ENCODE results near the gene SEPTIN2. TPM values are rescaled to one million over a fixed set of nuclear protein-coding genes. Genes with fewer than 3 reads are reported as not detected.
"Not testable (repeated sequence)": the region's sequence is repeated elsewhere in the genome, so short reads cannot be mapped to it uniquely, and the experiment has no call there.

The SEPTIN2 gene
- total and polyA plus RNA-seq, 2 experiments from 2014 or later = 315 to 373 TPM

DNA sequence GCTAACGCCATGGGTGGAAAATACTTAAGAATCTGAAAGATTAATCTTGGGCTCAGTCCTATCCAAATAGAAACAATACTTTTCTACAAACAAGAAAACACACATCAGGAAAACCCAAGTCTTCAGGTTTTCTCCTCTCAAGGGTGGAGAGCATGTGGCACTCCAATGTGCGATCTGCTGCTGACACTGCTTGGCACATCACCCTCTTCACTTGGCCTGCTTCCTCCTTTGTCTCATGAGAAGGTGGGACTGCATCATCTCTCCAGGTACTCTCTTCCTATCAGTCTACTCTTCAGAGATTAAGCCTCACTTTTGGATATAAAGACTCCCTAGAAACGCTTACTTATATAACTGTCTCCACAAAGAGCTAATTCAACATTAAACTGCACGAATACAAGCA is 26.7 kb upstream of the SEPTIN2 start:
- H3K79me2 ChIP-seq = peaks cover 100% of the 10 kb centered on the region
- H3K4me1 ChIP-seq (ENCODE audit: insufficient read depth) = no peaks in the 10 kb centered on the region
- WGBS (ENCODE audit: low lambda C conversion rate, missing lambda C conversion rate) = 96% methylated on average over 4 of the region's 4 CpGs
- DNase-seq (ENCODE audit: low spot score) = no peak
- no peak overlapping the region for H2AFZ ChIP-seq
- H4K20me1 ChIP-seq (ENCODE audit: insufficient read depth, poor library complexity, severe bottlenecking) = peaks cover 63% of the 10 kb centered on the region
- no peaks in the 10 kb centered on the region for H3K27me3 ChIP-seq
- no peaks in the 10 kb centered on the region for H3K9me2 ChIP-seq (replicated peaks; ENCODE audit: insufficient read depth)
- no peak overlapping the region for H3K4me2 ChIP-seq
- no peak for TF ChIP-seq EZH2 (IDR thresholded peaks at IDR 0.05; ENCODE audit: borderline replicate concordance)
- TF ChIP-seq, protein P1, sequence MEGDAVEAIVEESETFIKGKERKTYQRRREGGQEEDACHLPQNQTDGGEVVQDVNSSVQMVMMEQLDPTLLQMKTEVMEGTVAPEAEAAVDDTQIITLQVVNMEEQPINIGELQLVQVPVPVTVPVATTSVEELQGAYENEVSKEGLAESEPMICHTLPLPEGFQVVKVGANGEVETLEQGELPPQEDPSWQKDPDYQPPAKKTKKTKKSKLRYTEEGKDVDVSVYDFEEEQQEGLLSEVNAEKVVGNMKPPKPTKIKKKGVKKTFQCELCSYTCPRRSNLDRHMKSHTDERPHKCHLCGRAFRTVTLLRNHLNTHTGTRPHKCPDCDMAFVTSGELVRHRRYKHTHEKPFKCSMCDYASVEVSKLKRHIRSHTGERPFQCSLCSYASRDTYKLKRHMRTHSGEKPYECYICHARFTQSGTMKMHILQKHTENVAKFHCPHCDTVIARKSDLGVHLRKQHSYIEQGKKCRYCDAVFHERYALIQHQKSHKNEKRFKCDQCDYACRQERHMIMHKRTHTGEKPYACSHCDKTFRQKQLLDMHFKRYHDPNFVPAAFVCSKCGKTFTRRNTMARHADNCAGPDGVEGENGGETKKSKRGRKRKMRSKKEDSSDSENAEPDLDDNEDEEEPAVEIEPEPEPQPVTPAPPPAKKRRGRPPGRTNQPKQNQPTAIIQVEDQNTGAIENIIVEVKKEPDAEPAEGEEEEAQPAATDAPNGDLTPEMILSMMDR (IDR thresholded peaks at IDR 0.05; ENCODE audit: poor library complexity) = no peak
- no peak for TF ChIP-seq EZH2phosphoT487 (IDR thresholded peaks at IDR 0.05; ENCODE audit: low read depth, severe bottlenecking, unreplicated experiment)
- no peak overlapping the region for H3K27ac ChIP-seq
- H3K4me3 ChIP-seq = no peak overlapping the region
- no peaks in the 10 kb centered on the region for H3K9me3 ChIP-seq (ENCODE audit: low read depth)
- H3K36me3 ChIP-seq (replicated peaks; ENCODE audit: insufficient read depth, low read depth) = no peaks in the 10 kb centered on the region

DNA sequence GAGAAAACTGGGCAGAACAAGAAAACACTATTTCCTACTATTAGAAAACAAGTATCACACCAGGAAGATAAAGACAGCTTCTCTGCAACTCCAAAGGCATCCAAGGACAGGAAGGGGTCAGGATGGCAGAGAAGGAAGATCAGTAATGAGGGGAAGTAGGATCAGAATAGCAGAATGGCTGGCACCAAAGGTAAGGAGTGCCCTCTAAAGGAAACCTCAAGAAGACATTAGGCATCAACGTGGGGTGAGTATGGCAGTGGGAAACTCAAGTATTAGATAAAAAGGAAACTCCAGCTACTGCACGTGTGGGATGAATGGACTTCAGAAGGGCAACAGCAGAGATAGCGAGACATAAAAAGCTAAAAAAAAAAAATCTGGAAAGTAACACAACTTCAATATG is 26.1 kb upstream of the SEPTIN2 start:
- H3K9me3 ChIP-seq (ENCODE audit: low read depth) = no peaks in the 10 kb centered on the region
- H3K9me2 ChIP-seq (replicated peaks; ENCODE audit: insufficient read depth) = no peaks in the 10 kb centered on the region
- H3K4me1 ChIP-seq (ENCODE audit: insufficient read depth) = no peaks in the 10 kb centered on the region
- peaks cover 100% of the 10 kb centered on the region for H3K79me2 ChIP-seq
- DNase-seq (ENCODE audit: low spot score) = no peak
- no peaks in the 10 kb centered on the region for H3K36me3 ChIP-seq (replicated peaks; ENCODE audit: insufficient read depth, low read depth)
- no peak overlapping the region for H3K4me3 ChIP-seq
- no peak overlapping the region for H2AFZ ChIP-seq
- WGBS (ENCODE audit: low lambda C conversion rate, missing lambda C conversion rate) = 71% methylated on average over 3 of the region's 3 CpGs
- no peak overlapping the region for H3K27ac ChIP-seq
- peaks cover 64% of the 10 kb centered on the region for H4K20me1 ChIP-seq (ENCODE audit: insufficient read depth, poor library complexity, severe bottlenecking)
- H3K4me2 ChIP-seq = no peak overlapping the region
- H3K27me3 ChIP-seq = no peaks in the 10 kb centered on the region
- TF ChIP-seq EZH2 (IDR thresholded peaks at IDR 0.05; ENCODE audit: borderline replicate concordance) = no peak
- no peak for TF ChIP-seq EZH2phosphoT487 (IDR thresholded peaks at IDR 0.05; ENCODE audit: low read depth, severe bottlenecking, unreplicated experiment)
- TF ChIP-seq, protein P1 (IDR thresholded peaks at IDR 0.05; ENCODE audit: poor library complexity) = no peak

DNA sequence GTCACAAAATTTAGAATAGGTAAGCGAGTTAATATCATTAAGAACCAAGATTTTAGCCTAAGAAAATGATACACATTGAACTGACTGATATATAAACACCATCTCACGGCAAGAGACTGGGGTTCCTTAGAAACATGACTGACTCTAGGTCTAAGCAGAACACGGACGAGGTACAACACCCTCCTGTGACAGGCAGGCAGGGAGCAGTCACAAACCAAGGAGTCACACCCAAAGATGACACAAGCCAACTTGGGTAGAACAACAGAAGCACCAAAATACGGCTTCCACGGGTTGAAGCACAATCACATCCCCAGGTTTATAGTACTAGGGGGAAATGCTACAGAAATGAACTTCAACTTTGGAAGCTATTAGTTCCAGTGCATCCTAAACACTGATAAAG is 24.6 kb upstream of the SEPTIN2 start:
- Histone ChIP-seq H3K4me3 (no peak overlapping the region), H3K4me1 (ENCODE audit: insufficient read depth) (no peaks in the 10 kb centered on the region), H3K36me3 (replicated peaks; ENCODE audit: insufficient read depth, low read depth) (no peaks in the 10 kb centered on the region), H3K27ac (no peak overlapping the region), H2AFZ (no peak overlapping the region), H3K27me3 (no peaks in the 10 kb centered on the region), H3K4me2 (no peak overlapping the region), H3K79me2 (peaks cover 100% of the 10 kb centered on the region), H3K9me3 (ENCODE audit: low read depth) (no peaks in the 10 kb centered on the region), H3K9me2 (replicated peaks; ENCODE audit: insufficient read depth) (no peaks in the 10 kb centered on the region), H4K20me1 (ENCODE audit: insufficient read depth, poor library complexity, severe bottlenecking) (peaks cover 72% of the 10 kb centered on the region)
- DNase-seq (ENCODE audit: low spot score) = no peak
- no peak for TF ChIP-seq EZH2phosphoT487 (IDR thresholded peaks at IDR 0.05; ENCODE audit: low read depth, severe bottlenecking, unreplicated experiment)
- TF ChIP-seq, protein P1 (IDR thresholded peaks at IDR 0.05; ENCODE audit: poor library complexity) = no peak
- no peak for TF ChIP-seq EZH2 (IDR thresholded peaks at IDR 0.05; ENCODE audit: borderline replicate concordance)
- WGBS (ENCODE audit: low lambda C conversion rate, missing lambda C conversion rate) = 89% methylated on average over 6 of the region's 6 CpGs

DNA sequence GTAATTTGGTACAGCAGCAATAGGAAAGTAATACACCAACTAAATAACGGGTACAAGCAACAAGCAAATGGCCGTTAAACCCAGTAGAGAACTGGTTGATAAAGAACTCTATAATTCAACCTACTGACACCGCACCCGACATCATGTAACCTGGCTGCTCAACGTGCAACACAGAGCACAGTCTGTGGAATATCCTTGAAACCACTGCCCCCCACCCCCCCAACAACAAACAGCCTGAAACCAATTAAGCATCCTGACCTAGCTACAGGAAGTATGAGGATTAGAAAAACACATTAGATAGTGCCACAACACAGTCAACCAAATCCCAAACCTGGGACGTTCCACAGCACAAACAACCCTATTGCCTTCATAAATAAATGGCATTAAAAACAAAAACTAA is 23.7 kb upstream of the SEPTIN2 start:
- H3K4me2 ChIP-seq = no peak overlapping the region
- WGBS (ENCODE audit: low lambda C conversion rate, missing lambda C conversion rate) = 72% methylated on average over 6 of the region's 6 CpGs
- no peaks in the 10 kb centered on the region for H3K4me1 ChIP-seq (ENCODE audit: insufficient read depth)
- no peak for DNase-seq (ENCODE audit: low spot score)
- H2AFZ ChIP-seq = no peak overlapping the region
- peaks cover 100% of the 10 kb centered on the region for H3K79me2 ChIP-seq
- TF ChIP-seq, protein P1 (IDR thresholded peaks at IDR 0.05; ENCODE audit: poor library complexity) = no peak
- TF ChIP-seq EZH2 (IDR thresholded peaks at IDR 0.05; ENCODE audit: borderline replicate concordance) (no peak), EZH2phosphoT487 (IDR thresholded peaks at IDR 0.05; ENCODE audit: low read depth, severe bottlenecking, unreplicated experiment) (no peak)
- H3K27ac ChIP-seq = no peak overlapping the region
- H4K20me1 ChIP-seq (ENCODE audit: insufficient read depth, poor library complexity, severe bottlenecking) = peaks cover 79% of the 10 kb centered on the region
- H3K4me3 ChIP-seq = no peak overlapping the region
- peaks cover 2% of the 10 kb centered on the region for H3K36me3 ChIP-seq (replicated peaks; ENCODE audit: insufficient read depth, low read depth)
- no peaks in the 10 kb centered on the region for H3K27me3 ChIP-seq
- H3K9me2 ChIP-seq (replicated peaks; ENCODE audit: insufficient read depth) = no peaks in the 10 kb centered on the region
- H3K9me3 ChIP-seq (ENCODE audit: low read depth) = no peaks in the 10 kb centered on the region

DNA sequence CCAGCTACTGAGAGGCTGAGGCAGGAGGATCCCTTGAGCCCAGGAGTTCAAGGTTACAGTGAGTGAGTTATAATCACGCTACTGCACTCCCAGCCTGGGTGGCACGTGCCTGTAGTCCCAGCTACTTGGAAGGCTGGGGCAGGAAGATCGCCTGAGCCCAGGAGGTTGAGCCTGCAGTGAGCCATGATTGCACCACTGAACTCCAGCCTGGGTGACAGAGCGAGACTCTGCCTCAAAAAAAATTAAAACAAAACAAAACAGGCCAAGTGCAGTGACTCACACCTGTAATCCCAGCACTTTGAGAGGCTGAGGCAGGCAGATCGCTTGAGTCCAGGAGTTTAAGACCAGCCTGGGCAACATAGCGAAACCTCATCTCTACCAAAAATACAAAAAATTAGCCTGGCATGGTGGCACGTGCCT is 22.3 kb upstream of the SEPTIN2 start:
- not testable (repeated sequence) for H3K9me2 ChIP-seq (replicated peaks; ENCODE audit: insufficient read depth); H3K9me3 ChIP-seq (ENCODE audit: low read depth); DNase-seq (ENCODE audit: low spot score); H3K4me3 ChIP-seq; H3K36me3 ChIP-seq (replicated peaks; ENCODE audit: insufficient read depth, low read depth); H3K27ac ChIP-seq; H3K4me2 ChIP-seq; H3K4me1 ChIP-seq (ENCODE audit: insufficient read depth); H2AFZ ChIP-seq; H3K27me3 ChIP-seq
- whole genome bisulfite sequencing (ENCODE audit: low lambda C conversion rate, missing lambda C conversion rate) = 87% methylated on average over 7 of the region's 7 CpGs
- peaks cover 86% of the 10 kb centered on the region for H4K20me1 ChIP-seq (ENCODE audit: insufficient read depth, poor library complexity, severe bottlenecking)
- H3K79me2 ChIP-seq = peaks cover 100% of the 10 kb centered on the region

Measured in hepatocyte (in vitro differentiated cells).